Activated naive CD4-positive, alpha-beta T cell treated with Interleukin-2 at 50 U/mL for 16 hours (primary cell): ENCODE measurements around the gene GALNT17.
"Not testable (repeated sequence)": the region's sequence is repeated elsewhere in the genome, so short reads cannot be mapped to it uniquely, and the experiment has no call there.

Source experiments
- DNase-seq: peaks from one replicate; pipeline ENCODE4 v3.0.0-alpha.2; 2020

Gene GALNT17

DNA sequence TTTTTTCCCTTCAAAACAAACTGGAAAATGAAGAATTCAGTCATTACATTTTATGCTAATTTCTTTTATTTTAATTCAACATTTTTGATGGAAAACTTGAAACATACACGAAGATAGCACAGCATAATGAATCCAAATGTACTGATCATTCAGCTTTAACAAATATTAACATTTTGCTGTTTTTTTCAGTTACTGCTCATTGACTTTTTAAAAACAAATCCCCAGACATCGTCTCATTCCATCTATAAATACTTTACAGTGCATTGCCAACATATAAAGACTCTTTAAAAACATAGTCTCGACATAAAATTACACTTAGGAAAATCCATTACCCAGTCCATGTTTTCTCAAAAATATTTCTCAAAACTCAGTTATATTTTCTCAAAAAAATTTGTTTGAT, 452.3 kb downstream of the GALNT17 start:
- DNase-seq, result no peak

DNA sequence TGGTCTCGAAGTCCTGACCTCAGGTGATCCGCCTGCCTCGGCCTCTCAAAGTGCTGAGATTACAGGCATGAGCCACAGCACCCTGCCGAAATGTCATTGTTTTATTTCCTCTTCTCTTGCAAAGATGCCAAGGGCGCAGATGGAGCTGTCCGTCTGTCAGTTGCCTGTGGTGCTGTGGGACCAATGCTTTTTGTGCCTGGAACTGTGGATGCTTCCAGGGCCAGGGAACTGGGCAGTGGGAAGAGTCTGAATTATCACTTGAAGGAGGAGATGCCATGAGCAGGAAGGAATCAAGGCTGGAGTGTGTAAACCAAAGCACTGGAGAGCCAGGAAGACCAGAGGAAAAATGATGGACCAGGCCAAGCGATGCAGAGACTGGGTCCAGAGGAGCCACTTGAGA, 459.9 kb downstream of the GALNT17 start:
- no peak for DNase-seq

DNA sequence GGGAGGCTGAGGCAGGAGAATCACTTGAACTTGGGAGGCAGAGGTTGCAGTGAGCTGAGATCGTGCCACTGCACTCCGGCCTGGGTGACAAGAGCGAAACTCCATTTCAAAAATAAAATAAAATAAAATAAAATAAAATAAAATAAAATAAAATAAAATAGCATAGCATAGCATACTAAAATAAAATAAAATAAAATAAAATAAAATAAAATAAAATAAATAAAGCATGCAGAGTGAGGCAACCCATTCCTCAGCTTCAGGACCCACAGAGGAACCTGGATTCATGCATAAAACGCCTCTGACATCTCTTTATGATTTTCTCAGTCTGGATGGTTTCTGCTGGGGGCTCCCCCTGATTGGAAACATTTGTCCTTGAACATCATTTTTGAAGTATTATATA, 460.4 kb downstream of the GALNT17 start:
- not testable (repeated sequence) for DNase-seq

DNA sequence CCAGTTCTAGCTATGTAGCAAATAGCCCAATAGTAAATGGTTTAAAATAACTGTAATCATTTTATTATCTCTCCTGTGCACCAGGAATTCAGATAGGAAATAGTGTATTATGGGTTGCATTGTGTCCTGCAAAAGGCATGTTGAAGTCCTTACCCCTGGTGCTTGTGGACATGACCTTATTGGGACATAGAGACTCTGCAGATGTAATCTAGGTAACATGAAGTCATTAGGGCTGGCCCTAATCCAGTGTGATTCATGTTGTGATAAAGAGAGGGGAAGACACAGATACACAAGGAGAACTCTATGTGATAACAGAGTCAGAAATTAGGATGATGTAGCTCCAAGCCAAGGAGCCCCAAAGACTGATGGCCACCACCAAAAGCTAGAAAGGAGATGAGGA, 462.8 kb downstream of the GALNT17 start:
- DNase-seq, result no peak

DNA sequence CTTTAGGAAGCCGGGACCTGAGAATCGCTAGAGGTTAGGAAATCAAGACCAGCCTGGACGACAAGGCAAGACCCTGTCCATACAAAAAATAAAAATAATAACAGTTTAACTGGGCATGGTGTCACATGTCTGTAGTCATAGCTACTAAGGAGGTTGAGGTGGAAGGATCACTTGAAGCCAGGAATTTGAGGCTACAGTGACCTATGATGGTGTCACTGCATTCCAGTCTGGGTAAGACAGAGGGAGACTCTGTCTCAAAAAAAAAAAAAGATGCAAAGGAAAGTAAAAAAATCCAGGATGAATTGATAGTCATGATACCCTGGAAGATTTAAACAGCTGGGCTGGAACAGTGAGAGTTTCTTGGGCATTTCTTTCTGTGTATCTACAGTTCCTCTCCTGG, 463.2 kb downstream of the GALNT17 start:
- no peak for DNase-seq

DNA sequence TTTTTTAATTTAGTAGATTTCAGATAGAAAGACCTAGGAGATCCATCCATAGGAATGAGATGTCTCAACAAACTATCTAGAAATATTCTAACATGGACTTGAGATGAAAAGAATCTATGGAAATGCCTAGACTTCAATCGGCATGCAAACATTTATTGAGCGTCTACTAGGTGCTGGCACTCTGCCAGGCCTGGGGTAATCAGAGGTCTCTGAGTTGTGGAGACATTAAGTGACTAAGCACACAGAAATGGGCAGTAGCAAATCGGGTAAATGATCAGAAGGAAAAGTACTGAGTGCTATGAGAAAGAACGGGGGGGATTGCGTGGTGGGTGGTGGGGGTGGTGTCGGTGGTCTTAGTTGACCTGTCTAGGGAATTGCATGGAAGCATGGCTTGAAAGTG, 466.6 kb downstream of the GALNT17 start:
- DNase-seq, result no peak

DNA sequence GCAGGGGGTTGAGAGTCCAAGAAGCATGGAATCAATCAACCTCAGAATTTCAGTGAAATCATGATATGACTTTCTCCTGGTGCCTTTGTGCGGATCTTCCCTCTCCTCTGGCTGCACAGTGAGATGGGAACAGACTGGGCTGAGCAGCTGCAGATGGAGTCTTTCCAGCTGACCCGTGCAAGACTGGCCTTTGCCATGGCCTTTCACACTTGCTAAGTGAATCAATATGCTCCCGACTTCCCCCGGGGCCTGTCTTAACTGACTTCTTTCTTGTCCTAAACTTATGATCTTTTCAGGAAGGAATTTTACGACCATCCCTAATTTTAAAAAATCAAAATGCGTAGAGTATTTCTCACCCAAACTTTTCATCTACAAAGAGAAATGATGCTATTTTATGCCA, 469.9 kb downstream of the GALNT17 start:
- DNase-seq, result no peak

DNA sequence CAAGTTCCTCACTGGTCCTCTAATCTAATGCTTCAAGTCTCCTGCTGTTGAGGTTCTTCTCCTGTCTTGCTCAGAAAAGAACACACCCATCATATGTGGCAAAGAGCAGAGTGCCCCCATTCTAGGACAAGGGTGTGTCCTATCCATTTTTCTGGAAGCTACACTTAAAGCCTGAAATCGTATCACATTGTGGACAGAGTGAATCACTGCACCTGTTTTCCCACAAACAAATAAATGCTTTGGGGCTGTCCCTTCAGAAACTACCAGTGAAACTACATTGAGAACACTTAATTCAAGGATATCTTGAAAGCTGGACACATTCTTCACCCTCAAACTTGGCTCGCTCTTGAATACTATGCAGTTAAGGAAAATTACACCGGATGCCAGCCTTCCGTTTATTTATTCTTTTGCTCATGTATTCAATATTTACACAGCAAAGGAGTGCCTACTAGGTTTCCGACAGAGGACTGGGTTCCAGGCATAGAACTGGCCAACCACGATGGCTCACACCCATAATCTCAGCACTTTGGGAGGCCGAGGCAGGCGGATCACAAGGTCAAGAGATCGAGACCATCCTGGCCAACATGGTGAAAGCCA, 473.0 kb downstream of the GALNT17 start:
- DNase-seq, result no peak

DNA sequence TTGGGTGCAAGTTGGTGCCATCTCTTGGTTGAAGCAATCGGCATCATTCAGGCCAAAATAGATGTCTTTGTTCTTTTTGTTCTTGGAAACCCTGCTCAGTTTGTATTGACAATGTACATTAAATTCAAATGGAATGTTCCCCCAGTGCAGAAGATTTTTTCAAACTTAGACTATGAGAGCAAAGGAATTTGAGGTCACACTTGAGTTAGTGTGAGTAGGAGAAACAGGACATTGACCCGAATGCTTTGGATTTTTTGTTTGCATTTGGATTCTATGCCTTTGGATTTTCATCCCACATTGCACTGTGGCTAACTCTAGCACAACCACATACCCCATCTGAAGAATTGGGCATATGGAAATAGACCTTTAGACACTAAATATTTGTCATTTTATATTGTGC, 480.0 kb downstream of the GALNT17 start:
- DNase-seq, result no peak

DNA sequence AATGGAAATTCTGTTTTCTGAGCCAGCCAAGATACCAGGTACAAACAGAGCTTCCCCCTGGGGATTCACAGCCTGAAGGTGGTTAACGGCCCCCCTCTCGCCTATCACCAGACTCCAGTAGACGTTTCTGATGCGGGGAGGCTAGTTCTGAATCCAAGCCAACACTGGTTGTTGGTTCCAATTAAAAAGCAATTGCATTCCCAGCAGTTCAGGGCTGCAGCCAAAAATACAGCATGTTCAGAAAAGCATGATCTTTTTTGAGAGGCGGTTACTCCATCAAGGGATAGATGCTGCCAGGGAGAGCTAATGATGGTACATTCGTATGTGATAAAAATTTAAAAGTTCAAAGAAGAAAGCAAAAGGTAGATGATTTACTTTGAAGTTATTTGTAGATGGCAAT, 481.0 kb downstream of the GALNT17 start:
- no peak for DNase-seq

DNA sequence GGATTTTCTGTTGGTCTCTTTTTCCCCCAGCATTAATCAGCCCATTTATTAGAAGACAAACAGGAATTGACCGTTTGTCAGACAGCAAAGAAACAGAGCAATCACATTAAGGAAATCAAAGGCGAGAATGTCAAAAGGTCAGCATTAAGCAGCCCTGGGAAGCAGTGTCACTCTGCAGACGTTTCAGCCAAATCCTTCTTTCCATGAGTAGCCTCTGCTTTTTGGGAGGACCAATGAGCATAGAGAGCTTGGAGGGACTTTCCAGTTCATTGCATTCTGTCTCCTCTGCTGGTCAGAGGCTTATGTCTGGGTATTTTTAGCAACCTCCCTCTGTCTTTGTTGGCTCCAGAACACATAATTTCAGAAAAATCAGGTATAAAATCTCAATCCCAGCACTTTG, 481.4 kb downstream of the GALNT17 start:
- DNase-seq, result no peak

DNA sequence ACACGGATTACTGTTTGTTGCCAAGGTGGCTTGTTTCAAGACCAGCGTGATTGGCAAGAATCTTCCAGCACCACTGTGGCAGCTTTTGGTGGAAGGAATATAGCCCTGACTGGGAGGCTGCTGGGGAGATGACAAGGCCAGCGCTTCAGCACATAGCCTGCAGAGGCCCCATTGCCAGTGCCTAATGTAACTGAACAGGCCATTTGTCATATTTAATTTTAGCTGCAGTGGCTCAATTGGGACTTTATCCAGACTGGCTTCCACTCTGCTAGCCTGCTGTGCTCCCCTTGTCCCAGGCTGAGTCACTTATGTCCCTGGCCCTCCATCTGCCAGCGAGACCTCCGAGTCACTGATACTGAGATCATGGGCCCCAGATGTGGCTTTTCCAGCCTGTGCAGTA, 483.1 kb downstream of the GALNT17 start:
- no peak for DNase-seq

DNA sequence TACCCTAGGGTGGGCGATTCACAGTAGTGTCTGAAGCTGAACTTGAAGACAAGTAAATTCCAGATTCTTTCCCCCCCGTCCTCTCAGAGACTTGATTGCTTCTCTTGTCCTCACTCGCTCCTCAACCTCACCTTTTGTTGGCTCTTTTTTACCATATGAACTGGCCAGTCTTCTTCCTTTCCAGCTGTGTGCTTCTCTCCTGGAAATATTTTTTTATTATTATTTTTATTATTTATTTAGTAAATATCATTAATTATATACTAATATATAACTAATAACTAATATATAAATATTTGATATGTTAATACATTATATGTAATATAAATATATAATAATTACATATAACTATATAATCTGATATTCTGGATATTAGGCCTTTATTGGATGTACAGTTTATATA, 484.3 kb downstream of the GALNT17 start:
- no peak for DNase-seq

DNA sequence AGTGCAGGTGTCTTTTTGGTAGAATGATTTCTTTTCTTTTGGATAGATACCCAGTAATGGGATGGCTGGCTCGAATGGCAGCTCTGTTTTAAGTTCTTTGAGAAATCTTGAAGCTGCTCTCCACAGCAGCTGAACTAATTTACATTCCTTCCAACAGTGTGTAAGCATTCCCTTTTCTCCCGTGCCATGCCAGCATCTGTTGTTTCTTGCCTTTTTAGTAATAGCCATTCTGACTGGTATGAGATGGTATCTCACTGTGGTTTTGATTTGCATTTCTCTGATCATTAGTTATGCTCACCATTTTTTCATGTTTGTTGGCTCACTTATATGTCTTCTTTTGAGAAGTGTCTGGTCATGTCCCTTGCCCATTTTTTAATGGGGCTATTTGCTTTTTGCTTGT, 486.3 kb downstream of the GALNT17 start:
- no peak for DNase-seq

DNA sequence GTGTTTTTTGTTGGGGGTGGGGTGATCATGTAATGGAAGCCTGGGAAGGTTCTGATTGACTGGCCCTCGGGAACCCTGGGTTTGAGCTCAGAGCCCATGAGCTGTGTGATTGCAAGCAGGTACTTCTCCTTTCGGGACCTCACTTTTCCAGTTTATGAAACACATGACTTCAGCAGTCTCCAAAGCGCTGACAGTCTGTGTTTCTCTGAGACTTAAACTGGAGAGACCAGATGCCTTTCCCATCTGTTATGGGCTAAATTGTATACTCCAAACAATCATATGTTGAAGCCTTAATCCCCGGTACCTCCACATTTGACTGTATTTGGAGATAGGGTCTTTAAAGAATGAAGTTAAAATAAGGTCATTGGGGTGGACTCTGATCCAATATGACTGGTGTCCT, 493.6 kb downstream of the GALNT17 start:
- no peak for DNase-seq

DNA sequence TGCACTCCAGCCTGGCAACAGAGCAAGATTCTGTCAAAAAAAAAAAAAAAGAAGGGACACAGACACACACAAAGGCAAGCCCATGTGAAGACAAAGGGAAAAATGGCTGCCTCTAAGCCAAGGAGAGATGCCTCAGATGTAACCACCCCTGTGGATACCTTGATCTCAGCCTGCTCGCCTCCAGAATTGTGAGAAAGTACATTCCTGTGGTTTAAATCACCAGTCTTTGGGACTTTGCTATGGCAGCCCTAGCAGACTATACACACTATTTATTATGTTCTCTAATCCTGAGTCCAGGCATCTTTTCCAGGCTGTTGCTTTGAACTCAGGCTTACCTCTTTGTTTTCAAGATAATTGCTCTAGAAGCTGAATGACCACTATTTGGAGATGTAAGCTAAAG, 494.3 kb downstream of the GALNT17 start:
- DNase-seq, result no peak

DNA sequence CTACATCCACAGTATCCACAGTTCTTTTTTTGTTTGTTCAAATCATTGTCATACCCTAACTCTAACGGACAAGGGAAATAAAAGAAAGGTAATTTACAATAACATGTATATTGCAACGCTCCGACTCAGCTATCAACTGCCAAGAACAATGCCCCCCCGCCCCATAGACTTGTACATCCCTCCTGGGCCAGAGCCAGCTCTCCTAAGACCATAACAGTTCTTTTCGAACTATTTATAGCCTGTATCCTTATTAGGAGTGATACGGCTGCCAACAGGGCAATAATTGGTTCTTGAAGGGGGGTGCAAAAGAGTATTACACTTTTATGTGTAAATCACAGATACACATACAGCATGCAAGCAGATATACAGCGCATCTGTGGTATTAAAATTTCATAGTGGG, 495.7 kb downstream of the GALNT17 start:
- no peak for DNase-seq

DNA sequence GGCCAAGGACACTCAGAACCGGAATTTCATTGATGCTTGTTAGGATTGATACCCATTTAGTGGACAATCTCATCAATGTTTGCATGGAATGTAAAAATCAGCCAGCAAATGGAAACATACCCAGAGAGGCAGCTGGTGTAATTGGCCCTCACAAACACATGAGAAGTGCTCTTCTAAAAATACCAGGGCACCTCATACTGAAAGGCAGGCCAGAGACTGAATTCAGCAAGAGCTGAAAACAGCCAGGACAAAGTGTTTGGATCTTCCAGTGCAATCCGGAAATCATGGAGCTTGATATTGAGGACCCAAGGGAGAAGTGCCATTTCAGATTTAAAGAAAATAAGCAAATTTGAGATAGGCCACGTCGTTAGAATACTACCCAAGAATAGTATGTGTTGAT, 498.6 kb downstream of the GALNT17 start:
- no peak for DNase-seq

DNA sequence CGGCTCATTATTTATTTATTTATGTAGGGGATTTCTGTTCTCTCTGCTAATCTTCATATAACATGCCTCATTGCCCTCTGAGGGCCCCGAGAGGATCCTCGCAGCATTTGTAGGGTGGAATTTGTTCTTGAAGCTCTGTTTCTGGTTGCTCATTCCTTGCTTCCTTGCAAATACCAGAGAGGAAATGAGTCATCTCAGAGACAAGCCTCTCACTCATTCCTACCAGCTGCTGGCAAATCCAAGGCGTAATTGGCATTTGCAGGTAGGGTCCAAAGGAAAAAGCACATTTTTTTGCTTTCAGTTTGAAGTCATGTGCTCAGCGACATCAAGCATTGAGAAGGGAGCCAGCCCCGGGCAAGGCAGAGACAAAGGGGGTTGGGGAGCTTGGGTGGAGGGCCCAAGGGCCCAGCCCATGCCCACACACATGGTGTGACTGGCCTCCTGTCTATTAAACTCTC, 501.6 kb downstream of the GALNT17 start:
- DNase-seq, result no peak

DNA sequence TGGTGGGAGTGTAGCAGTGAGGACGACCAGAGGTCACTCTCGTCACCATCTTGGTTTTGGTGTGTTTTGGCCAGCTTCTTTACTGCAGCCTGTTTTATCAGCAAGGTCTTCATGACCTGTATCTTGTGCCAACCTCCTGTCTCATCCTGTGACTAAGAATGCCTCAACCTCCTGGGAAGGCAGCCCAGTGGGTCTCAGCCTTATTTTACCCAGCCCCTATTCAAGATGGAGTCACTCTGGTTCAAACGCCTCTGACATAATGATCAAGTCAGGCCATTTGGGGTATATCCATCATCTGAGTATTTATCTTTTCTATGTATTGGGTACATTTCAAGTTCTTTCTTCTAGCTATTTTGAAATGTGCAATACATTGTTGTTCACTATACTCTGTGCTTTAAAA, 503.9 kb downstream of the GALNT17 start:
- not testable (repeated sequence) for DNase-seq

DNA sequence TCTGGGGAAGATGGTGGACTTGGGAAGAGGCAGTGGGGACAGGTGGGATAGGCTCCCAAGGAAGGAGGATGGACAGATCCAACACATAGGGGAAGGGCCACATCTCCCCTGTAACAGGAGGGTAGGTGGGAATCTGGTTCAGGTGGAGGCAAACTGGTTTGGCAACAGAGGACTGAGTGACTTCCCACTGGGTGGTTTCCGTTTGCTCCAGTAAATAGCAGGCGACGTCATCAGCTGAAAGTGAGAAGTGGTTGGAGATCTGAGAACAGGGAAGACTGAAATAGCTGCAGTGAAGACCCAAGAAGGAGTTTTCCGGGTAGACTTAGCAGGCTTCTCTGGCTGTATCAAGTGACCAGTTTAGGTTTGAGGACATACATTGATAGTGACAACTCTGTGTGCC, 504.4 kb downstream of the GALNT17 start:
- DNase-seq, result no peak

DNA sequence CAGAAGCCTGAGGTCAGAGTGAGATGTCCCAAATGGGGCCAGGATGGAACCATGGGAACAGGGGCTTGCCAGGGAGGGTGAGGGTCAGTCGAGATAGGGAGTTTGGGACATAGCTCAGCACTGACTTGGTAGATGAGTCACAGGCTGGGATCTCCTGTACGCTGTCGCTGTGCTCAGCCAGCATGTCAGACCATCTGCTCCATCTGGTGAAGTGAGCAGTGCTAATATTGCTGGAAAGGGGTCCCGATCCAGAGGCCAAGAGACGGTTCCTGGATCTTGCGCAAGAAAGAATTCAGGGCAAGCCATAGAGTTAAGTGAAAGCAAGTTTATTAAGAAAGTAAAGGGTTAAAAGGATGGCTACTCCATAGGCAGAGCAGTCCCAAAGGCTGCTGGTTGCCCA, 505.6 kb downstream of the GALNT17 start:
- no peak for DNase-seq

DNA sequence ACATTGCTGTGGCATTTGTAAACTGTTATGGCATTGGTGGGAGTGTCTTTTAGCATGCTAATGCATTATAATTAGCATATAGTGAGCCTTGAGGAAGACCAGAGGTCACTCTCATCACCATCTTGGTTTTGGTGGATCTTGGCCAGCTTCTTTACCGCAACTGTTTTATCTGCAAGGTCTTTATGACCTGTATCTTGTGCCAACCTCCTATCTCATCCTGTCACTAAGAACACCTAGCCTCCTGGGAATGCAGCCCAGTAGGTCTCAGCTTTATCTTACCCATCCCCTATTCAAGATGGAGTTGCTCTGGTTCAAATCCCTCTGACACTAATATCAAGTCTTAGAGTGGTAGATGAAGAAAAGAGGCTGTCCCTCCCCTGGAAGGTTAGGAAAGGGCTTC, 506.2 kb downstream of the GALNT17 start:
- no peak for DNase-seq

DNA sequence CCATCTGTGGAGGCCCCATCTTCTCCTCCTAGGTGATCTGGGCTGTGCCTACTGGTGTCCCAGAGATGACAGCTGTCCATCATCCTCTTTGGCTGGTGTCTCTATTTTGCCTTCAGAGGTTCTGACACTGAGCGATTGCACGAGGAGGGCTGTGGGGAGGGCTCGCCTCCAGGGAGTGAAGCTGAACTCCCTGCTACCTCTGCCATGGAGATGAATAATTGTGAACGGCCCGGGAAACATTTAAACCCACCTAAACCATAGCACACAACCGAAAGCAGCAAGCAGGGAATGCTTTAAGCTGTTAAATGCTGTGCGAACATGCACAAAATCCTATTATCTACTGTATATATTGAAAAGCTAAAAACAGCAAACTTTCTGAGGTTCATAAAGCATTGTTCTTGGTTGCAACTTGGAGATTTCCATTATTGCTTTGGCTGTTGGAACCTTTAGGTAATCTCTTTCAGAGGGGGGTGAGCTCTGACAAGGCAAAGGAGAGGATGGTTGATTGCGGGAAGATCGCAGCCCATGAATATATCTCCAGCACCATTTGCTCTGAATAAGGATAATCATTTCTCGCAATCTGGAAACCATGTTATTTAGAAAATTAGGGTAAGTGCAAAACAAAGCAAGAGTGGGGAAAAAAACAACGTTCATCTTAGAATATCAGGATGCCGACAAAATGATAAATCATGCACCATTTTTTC, 507.6 kb downstream of the GALNT17 start:
- DNase-seq, result no peak

DNA sequence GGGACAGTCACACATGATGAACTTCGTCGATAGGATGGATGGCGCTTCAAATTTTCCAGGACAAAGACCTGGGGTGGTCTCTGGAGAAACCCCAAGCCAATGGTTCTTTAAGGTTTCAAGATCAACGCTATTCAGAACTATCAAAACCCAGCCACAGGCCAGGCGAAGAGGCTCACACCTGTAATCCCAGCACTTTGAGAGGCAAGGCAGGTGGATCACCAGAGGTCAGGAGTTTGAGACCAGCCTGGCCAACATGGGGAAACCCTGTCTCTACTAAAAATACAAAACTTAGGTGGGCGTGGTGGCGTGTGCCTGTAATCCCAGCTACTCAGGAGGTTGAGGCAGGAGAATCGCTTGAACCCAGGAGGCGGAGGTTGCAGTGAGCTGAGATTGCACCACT, 511.1 kb downstream of the GALNT17 start:
- DNase-seq, result not testable (repeated sequence)
